ENCODE measurements around the gene AFAP1L1. TPM values are rescaled to one million over a fixed set of nuclear protein-coding genes. Genes with fewer than 3 reads are reported as not detected.

Gene AFAP1L1
- total RNA-seq, 1 donor from 2014 or later = not detected

- TF ChIP-seq CTCF (IDR thresholded peaks at IDR 0.05) = no peak
- CTCF ChIA-PET = interaction anchor here (2.0 kb wide), 1 partner anchor 14 kb away, joined by 5 read pairs; no protein-coding TSS in a partner anchor
- no peak overlapping the region for H3K27ac Mint-ChIP-seq
- H3K9me3 Mint-ChIP-seq = no peaks in the 10 kb centered on the region
- no peaks in the 10 kb centered on the region for H3K4me1 Mint-ChIP-seq
- ATAC-seq (ENCODE audit: low read depth) (no peak), DNase-seq (no peak)
- POLR2A ChIA-PET = no interaction called here
- no peaks in the 10 kb centered on the region for H3K36me3 Mint-ChIP-seq (ENCODE audit: low read depth)
- intact Hi-C loops (cut with micrococcal nuclease) = no loop called here
- H3K4me3 Mint-ChIP-seq = no peak overlapping the region
- H3K27me3 Mint-ChIP-seq = no peaks in the 10 kb centered on the region
Measured at GRCh38 chr5:149333711-149334443, 62.2 kb downstream of the AFAP1L1 start.

GRCh38 chr5:149337736-149338135 lies 66.1 kb downstream of the AFAP1L1 start:
- Mint-ChIP-seq H3K27me3 (no peaks in the 10 kb centered on the region), H3K4me1 (no peaks in the 10 kb centered on the region), H3K4me3 (no peak overlapping the region), H3K36me3 (ENCODE audit: low read depth) (no peaks in the 10 kb centered on the region), H3K9me3 (no peaks in the 10 kb centered on the region), H3K27ac (no peak overlapping the region)
- intact Hi-C loops (cut with micrococcal nuclease) = no loop called here
- POLR2A ChIA-PET = no interaction called here
- DNase-seq (no peak), ATAC-seq (ENCODE audit: low read depth) (no peak)
- TF ChIP-seq CTCF (IDR thresholded peaks at IDR 0.05) = no peak
- CTCF ChIA-PET = no interaction called here

- TF ChIP-seq CTCF (IDR thresholded peaks at IDR 0.05) = no peak
- no peak for ATAC-seq (ENCODE audit: low read depth)
- intact Hi-C loops (cut with micrococcal nuclease) = no loop called here
- no peaks in the 10 kb centered on the region for H3K9me3 Mint-ChIP-seq
- no peaks in the 10 kb centered on the region for H3K4me1 Mint-ChIP-seq
- CTCF ChIA-PET = no interaction called here
- H3K36me3 Mint-ChIP-seq (ENCODE audit: low read depth) = no peaks in the 10 kb centered on the region
- DNase-seq = no peak
- H3K27ac Mint-ChIP-seq = no peak overlapping the region
- POLR2A ChIA-PET = no interaction called here
- no peak overlapping the region for H3K4me3 Mint-ChIP-seq
- no peaks in the 10 kb centered on the region for H3K27me3 Mint-ChIP-seq
Measured at GRCh38 chr5:149338364-149338763, 66.7 kb downstream of the AFAP1L1 start.

- POLR2A ChIA-PET = interaction anchor here (1.2 kb wide), 1 partner anchor 17 kb away, joined by 4 read pairs; the partner anchor contains the start of gene PCYOX1L
Measured at GRCh38 chr5:149340920-149341319, 69.3 kb downstream of the AFAP1L1 start.

More at GRCh38 chr5:149340920-149341319, 69.3 kb downstream of the AFAP1L1 start:
- peaks cover 2% of the 10 kb centered on the region for H3K9me3 Mint-ChIP-seq
- intact Hi-C loops (cut with micrococcal nuclease) = loop anchor here (10.0 kb wide), 1 partner anchor 506 kb away; no protein-coding TSS in a partner anchor
- H3K4me1 Mint-ChIP-seq = peaks cover 18% of the 10 kb centered on the region
- DNase-seq = no peak
- peaks cover 9% of the 10 kb centered on the region for H3K36me3 Mint-ChIP-seq (ENCODE audit: low read depth)
- no peak for TF ChIP-seq CTCF (IDR thresholded peaks at IDR 0.05)
- no peak overlapping the region for H3K27ac Mint-ChIP-seq
- ATAC-seq (ENCODE audit: low read depth) = no peak
- CTCF ChIA-PET = no interaction called here
- H3K4me3 Mint-ChIP-seq = no peak overlapping the region
- no peaks in the 10 kb centered on the region for H3K27me3 Mint-ChIP-seq
